CD4-positive, alpha-beta T cell treated with Interleukin-6 at 100 ng/mL for 8 hours (primary cell): ENCODE data around the gene CDK5RAP2.

ENCODE experiments used
- DNase-seq: peaks from one replicate; pipeline ENCODE4 v3.0.0-alpha.2; 2020; ENCODE audit warnings: mixed read lengths, low spot score

The CDK5RAP2 gene

DNA sequence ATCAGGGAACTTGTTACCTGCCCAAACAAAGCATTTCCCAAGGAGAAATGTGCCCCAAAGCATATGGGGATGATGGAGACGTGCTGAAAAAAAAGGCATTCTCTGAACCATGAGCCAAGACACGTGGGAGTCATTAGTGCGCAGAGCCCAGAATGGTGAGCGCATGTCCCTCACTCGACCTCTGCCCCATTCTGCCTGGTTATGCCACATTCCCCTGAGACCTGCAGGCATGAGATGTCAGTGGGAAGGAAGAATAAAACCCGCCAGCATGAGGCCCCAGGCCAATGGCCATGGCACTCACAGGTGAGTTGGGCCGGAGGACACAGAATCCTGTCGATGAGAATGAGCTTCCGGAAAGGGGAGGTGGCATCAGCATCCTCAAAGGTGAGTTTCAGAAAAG, 228.9 kb downstream of the CDK5RAP2 start:
- DNase-seq: no peak

DNA sequence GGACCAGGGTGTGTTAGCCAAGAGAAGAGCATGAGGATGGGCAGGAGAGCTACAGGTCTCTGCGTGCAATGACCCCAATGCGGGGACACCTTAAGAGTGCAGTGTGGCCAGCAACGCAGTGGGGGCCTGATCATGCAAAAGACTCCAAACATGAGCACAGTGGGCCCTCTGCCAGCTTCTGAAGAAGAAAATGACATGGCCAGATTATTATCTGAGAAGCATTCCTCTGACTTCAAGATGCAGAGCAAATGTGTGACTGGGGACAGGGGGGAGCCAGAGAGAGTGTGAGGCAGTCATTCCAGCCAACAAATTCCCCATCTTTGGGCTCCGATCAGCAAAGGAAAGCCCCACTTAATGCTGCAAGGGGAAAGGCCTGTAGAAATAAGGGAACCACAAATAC, 229.4 kb downstream of the CDK5RAP2 start:
- no peak for DNase-seq

- DNase-seq: no peak
Measured at GRCh38 chr9:120348951-120349429, 231.0 kb downstream of the CDK5RAP2 start.

DNA sequence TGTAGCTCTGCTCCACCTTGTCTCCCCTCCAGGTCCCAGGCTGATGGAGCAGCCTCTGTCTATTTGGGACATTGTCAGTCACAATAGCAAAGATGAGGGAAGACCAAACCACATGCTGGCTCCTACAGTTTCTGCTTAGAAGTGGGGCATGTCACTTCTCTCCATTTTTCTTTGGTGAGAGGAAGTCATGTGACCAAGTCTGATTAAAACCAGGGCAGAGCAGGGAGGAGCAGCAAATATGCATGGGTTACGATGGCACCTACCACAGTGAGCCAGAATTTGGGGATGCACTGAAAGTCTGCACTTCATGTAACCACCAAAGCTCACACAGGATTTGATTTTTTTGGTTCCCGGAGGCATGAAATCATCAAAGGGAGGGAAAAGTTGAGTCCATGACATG, 234.6 kb downstream of the CDK5RAP2 start:
- DNase-seq: no peak

GRCh38 chr9:120344230-120344629, 235.7 kb downstream of the CDK5RAP2 start:
- no peak for DNase-seq

GRCh38 chr9:120343416-120343815, 236.6 kb downstream of the CDK5RAP2 start:
- DNase-seq: no peak
